Activated CD8-positive, alpha-beta memory T cell treated with anti-CD3 and anti-CD28 coated beads, Interleukin-2, amount 50 U/mL, for 4 hours (primary cell): Measurements from ENCODE around the gene SMO.
"Not testable (repeated sequence)": the region's sequence is repeated elsewhere in the genome, so short reads cannot be mapped to it uniquely, and the experiment has no call there.

Source experiments
- DNase-seq: peaks from one replicate; pipeline ENCODE4 v3.0.0-alpha.2; 2020

Gene SMO

DNA sequence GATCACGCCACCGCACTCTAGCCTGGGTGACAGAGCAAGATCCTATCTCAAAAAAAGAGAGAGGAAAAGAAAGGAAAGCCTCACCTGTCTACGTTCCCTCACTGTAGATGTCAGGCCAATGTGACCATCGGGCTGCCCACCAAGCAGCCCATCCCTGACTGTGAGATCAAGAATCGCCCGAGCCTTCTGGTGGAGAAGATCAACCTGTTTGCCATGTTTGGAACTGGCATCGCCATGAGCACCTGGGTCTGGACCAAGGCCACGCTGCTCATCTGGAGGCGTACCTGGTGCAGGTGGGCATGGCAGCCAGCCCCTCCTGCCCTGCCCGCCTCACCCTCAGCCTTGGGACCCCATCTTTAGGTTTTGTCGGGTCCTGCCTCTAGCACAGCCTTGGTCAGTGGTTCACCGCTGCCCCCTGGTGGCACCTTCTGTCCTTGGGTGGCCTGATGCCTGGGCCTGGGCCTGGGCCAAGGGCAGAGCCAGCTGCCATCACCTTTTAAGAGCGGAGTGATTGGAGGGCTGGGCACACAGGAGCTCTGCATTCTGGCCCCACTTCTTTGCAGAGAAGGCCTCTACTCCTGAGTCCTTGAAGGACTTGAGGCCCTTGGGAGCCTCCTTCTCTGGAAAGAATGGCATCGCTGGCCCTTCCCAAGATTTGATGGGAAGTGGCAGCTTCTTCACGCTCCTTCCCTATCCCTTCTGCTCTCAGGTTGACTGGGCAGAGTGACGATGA is 22.0 kb downstream of the SMO start:
- peak; percentile 72 for DNase-seq

DNA sequence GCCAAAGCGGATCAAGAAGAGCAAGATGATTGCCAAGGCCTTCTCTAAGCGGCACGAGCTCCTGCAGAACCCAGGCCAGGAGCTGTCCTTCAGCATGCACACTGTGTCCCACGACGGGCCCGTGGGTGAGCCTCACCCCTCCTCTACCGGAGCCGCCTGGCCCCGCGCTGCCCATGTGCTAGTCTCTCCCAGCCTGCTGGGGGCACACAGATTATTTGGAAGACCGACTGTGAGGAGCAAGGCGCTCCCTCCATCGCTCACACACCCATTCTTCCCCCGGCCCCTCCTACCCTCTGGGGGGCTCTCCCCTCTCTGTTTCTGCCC is 22.5 kb downstream of the SMO start:
- no peak for DNase-seq

DNA sequence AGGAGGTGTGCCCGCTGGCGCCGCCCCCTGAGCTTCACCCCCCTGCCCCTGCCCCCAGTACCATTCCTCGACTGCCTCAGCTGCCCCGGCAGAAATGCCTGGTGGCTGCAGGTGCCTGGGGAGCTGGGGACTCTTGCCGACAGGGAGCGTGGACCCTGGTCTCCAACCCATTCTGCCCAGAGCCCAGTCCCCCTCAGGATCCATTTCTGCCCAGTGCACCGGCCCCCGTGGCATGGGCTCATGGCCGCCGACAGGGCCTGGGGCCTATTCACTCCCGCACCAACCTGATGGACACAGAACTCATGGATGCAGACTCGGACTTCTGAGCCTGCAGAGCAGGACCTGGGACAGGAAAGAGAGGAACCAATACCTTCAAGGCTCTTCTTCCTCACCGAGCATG is 23.7 kb downstream of the SMO start:
- no peak for DNase-seq

DNA sequence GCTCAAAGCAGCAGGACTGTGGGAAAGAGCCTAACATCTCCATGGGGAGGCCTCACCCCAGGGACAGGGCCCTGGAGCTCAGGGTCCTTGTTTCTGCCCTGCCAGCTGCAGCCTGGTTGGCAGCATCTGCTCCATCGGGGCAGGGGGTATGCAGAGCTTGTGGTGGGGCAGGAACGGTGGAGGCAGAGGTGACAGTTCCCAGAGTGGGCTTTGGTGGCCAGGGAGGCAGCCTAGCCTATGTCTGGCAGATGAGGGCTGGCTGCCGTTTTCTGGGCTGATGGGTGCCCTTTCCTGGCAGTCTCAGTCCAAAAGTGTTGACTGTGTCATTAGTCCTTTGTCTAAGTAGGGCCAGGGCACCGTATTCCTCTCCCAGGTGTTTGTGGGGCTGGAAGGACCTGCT is 24.2 kb downstream of the SMO start:
- DNase-seq: no peak

DNA sequence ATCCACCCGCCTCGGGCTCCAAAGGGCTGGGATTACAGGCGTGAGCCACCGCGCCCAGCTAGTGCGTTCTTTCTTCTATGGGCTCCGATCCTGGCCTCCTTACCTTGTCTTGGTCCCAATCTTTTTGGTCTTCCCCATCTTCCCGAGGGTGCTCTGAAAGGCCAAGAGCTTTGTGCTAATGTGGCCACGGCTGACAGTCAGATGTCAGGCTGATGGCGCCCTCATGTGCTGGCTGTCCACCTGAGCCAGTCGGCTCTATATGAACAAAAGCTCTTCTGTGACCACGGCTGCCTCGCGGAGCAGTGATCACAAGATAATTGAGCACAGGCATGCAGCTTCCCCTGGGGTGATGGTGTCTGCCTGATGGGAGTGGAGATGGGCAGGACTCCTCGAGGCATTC is 25.4 kb downstream of the SMO start:
- DNase-seq: no peak

DNA sequence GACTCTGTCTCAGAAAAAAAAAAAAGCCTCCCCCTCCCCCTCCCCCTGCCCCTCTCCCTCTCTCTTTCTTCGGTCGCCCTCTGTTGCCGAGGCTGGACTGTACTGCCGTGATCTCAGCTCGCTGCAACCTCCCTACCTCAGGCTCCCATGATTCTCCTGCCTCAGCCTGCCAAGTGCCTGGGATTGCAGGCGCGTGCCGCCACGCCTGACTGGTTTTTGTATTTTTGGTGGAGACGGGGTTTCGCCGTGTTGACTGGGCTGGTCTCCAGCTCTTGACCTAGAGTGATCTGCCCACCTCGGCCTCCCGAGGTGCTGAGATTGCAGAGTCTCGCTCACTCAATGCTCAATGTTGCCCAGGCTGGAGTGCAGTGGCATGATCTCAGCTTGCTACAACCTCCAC is 27.3 kb downstream of the SMO start:
- DNase-seq: not testable (repeated sequence)

DNA sequence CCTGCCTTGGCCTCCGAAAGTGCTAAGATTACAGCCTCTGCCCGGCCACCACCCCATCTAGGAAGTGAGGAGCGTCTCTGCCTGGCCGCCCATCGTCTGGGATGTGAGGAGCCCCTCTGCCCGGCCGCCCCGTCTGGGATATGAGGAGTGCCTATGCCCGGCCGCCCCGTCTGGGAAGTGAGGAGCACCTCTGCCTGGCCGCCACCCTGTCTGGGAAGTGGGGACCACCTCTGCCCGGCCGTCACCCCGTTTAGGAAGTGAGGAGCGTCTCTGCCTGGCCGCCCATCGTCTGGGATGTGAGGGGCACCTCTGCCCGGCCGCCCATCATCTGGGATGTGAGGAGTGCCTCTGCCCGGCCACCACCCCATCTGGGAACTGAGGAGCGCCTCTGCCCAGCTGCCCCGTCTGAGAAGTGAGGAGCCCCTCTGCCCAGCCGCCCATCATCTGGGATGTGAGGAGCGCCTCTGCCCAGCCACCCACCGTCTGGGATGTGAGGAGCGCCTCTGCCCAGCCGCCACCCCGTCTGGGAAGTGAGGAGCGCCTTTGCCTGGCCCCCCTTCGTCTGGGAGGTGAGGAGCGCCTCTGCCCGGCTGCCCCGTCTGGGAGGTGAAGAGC is 27.8 kb downstream of the SMO start:
- DNase-seq: not testable (repeated sequence)

DNA sequence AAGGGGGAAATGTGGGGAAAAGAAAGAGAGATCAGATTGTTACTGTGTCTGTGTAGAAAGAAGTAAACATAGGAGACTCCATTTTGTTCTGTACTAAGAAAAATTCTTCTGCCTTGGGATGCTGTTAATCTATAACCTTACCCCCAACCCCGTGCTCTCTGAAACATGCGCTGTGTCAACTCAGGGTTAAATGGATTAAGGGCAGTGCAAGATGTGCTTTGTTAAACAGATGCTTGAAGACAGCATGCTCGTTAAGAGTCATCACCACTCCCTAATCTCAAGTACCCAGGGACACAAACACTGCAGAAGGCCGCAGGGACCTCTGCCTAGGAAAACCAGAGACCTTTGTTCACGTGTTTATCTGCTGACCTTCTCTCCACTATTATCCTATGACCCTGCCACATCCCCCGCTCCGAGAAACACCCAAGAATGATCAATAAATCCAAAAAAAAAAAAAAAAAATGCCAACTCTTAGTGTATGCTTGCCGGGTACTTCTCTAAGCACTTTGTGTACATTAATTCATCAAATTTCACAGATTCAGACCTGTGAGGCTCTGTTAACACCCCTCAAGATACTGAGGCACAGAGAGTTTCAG is 28.5 kb downstream of the SMO start:
- DNase-seq: not testable (repeated sequence)

DNA sequence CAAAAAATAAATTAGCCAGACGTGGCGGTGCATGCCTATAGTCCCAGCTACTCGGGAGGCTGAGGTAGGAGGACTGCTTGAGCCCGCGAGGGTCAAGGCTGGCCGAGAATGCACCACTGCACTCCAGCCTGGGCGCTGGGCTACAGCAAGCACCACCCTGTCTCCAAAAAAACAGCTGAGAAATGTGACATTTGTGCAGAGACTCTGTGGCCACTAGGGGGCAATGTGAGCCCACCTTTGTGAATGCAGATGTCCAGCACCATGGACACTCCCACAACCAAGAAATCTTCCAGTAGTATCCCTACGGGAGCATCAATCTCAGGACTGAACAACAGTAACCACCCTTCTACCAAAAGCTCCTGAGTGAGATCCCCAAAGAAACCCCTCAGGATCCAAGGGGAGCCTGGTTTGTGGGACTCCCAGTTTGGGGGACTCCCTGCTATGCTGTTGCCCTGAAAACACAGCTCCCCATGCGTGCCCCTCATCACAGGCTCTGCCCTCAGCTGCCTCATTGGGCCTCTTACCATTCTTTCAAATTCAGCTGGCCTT is 30.2 kb downstream of the SMO start:
- DNase-seq: peak; percentile 79

DNA sequence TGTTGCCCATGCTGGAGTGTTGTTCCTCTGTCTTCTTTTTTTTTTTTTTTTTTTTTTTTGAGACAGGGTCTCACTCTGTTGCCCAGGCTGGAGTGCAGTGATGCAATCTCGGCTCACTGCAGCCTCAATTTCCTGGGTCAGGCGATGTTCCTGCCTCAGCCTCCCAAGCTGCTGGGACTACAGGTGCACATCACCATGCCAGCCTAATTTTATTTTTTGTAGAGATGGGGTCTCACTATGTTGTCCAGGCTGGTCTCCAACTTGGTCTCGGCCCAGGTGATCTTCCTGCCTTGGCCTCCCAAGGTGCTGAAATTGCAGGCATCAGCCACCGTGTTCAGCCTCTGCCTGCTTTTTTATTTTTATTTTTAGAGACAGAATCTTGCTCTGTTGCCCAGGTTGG is 30.7 kb downstream of the SMO start:
- DNase-seq: not testable (repeated sequence)

DNA sequence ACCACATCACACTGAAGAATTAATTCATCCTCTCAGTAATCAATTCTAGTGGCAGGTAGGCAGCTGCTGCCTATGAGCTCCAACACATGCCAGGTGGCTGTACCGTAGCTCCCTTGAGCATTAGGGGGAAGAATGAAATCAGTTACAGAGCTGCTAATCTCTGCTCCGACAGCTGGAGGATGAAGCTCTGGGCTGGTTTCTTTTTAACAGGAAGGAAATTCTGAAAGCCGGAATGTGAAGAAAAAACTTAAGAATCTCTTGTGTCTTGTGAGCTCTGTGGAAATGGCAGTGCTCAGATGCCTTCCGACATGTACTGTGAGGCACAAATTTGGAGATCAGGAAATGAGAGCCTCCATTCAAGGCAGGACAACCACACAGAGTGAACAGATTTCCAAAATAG is 33.6 kb downstream of the SMO start:
- DNase-seq: no peak

DNA sequence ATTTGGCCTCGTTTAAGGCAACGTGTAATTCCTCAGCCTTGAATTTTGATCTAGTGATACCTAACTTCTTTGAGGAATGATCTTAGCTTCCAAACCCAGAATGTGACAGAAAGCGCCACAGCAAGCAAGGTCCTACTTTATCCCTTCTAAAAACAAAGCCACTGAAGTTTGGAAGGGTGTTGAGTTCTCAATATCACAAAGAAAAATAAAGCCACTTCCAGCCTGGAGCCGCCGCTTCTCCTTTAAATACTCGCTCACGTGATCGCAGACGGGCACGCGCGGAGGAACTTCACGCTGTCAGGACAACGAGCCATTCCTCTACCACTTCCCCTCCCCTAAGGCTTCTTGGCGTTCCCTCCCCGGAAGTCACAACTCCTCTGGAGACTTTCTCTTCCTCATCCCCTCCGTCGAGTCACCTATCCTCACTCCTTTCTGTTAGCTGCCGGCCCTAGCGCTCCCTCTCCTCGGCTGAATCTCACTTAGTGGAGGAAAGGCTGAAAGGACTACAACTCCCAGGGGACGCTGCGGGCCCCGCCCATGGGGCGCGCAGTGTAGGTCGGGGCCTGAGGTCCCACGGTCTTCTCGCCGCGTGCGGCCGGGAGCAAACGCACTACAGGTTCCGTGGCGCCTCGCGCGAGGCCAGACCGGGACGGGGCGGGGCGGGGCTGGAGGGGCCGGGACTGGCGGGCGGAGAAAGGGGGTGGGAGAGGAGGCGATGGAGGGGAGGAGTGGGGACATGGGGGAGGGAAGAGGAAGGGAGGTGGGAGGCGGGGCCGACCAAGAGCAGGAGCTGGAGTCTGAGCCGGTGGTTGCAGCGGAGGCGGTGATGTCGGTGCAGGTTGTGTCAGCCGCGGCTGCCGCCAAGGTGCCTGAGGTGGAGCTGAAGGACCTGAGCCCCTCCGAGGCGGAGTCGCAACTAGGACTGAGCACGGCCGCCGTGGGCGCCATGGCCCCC is 36.1 kb downstream of the SMO start, which contains the start of gene AHCYL2:
Gene AHCYL2, plus strand, starts transcription at position 780 of the 955 bp plus-strand sequence.
- peak; percentile 97 for DNase-seq

DNA sequence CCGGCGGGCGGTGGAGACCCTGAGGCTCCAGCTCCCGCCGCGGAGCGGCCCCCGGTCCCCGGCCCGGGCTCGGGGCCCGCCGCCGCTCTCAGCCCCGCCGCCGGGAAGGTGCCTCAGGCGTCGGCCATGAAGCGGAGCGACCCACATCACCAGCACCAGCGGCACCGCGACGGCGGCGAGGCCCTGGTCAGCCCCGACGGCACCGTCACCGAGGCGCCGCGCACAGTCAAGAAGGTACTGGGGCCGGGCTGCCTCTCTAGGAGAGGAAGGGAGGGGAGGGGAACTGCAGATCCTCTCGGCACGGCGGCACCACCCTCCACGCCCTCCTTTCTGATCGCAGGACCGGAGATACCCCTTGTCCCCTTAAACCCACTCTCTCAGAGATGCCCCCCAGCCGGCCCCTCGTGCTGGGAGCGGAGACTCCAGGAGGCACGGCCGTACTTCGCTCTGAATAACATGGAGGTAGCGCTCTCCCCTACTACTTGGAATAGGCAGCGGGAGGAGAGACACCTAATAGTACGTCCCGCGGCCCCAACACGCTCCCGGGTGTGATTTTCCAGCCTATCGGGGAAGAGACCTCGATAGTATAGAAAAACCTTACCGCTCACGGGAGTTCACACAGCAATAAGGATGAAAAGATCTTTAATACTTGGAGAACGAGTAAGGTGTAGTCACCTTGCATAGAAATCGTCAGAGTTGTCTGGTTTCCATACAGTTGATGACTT is 36.9 kb downstream of the SMO start:
- peak; percentile 57 for DNase-seq

DNA sequence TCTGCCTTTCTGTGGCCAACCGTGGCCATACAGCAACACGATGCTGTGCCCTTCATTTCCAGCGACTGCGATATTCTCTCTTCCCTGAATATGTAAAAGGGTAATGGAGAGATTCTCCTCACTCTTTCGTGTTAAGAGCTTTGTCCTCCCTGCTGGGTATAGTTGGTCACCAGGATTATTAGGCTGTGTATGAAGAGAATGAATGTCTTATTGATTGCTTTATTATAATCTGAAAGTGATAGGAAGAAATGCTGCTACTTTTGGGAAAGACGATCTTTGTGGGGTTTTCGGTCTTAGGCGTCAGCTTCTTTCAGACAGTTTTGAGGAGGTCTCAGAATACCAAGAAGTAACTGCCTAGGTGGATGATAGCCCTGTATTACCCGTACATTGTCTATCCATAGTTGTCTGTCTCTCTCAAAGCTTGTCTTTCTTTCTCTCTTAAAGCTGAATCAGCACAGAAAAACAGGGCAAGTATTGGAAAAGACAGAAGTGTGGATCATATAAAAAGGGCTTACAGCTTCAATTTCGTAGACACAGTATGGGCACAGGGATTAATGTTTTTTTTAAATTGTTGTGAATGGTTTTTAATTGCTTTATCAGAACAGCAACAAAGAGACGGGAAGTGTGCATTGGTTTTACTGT is 37.6 kb downstream of the SMO start:
- DNase-seq: no peak

DNA sequence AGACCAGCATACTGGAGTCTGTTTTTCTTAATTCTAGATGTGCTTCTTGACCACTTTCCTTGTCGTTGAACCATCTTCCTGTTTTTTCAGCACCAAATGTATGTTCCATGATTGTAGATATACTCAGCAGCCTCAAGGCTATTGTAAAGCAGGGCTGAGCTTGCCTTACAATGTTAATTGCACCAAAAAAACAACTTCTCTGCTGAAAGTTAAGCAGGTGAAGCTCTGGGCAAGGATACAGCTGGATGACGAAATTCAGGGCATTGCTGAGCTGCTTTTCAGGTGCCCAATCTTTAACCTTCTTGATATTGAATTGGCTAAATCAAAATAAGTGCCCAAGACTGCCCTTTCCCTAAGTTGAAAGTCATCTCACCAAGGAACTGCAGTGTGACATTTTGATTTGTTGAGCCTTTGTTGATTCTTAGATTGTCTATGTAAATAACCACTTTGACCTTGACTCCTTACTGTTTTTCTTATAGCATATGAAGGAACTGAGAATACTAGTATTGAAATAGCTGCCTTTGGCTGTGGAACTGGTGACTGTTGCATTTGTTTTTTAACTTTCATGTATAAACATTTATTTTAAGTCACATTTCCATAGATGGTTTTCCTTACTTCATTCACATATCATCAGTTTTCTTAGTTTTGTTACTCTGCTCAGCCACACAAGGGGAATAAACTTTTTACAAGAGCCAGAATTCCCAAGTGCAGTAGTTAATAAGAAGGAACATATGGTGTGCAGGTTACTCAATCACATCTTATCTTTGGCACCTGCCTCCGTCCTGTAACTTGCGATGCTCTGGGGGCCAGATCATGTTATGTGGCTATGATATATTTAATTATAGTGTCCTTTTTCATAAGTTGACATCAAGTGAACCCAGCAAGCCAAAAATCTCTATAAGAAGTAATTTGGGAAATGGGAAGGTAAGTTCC is 39.5 kb downstream of the SMO start:
- no peak for DNase-seq

DNA sequence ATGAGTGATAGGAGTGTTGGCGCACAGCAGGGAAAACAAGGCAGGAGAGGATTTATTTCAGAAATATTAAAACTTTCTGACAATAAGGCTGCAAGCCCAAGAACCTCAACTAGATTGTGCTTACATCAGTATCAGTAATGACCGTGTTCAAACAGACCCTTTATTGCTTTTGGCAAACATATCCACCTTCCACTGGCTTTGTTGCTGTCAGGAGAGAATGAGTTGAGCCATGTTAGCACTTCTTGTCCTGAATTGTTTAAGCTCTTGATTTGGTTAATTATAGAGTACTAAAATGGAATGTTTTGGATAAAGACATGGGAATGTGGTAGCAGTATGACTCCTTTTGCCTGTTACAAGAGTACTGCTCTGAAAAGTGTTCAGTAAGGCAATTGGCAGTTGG is 40.2 kb downstream of the SMO start:
- DNase-seq: no peak

DNA sequence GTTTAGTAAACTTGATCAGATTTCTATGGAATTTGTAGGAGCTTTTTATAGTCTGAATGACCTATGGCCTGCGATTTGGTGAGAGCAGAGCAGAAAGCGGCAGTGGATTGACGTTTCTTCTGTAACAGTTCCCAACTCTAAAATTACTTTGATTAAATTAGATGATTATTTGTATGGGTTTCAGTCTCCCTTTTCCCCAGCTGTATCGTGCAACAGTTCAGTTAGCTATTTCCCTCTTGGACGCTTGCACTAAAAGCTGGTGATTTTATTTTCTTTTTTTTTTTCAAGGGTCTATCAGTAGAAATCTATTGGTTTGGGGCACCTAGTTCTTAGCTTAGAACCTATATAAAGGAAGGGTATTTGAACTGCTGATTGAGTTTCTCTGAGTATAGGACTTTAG is 43.2 kb downstream of the SMO start:
- no peak for DNase-seq

DNA sequence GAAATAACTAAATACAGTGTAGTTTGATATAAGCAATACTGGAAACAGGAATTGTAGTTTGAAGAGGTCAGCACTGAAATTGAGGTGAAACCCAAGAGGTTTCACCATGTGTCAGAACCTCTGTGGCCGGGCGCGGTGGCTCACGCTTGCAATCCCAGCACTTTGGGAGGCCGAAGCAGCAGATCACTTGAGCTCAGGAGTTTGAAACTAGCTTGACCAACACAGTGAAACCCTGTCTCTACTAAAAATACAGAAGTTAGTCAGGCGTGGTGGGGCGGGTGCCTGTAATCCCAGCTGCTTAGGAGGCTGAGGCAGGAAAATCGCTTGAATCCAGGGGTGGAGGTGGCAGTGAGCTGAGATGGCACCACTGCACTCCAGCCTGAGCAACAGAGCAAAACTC is 50.1 kb downstream of the SMO start:
- DNase-seq: no peak

DNA sequence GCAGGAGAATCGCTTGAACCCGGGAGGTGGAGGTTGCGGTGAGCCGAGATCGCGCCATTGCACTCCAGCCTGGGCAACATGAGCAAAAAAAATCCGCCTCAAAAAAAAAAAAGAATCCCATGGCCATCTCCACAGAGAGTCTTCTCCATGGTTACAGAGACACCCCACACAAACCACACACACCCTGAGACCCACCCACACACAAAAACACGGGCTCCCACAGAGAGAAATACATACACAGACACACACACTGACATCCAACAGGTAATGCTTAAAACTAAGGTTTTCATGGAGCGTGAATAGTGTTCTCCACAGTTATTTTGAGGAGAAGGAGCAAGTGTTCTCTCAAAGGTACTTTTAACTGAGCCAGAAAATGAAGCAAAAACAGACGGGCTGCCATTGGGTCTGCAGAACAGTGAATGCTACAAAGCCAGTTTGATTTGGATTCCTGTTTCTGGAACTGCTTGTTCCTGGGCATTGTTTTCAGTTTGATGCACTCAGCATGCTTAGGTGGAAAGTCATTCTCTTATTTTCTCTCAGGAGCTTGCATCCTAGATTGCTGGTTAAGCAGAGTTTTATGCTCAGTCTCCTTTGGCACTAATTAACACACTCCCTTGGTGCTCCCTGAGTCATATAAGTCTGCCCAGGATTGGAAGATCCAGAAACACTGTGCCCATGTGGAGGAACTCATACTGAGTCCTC is 51.8 kb downstream of the SMO start:
- no peak for DNase-seq

DNA sequence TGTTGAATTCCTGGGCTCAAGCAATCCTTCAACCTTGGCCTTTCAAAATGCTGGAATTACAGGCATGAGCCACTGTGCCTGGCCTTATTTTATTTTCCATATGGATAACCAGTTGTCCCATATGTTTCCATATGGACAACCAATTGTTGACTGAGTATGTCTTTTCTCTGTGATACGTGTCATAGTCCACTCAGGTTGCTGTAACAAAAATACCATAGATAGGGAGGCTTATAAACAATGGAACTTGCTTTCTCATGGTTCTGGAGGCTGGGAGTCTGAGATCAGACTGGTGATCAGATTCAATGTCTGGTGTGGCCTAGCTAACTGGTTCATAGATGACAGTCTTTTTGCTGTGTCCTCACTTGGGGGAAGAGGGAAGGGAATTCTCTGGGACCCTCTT is 55.8 kb downstream of the SMO start:
- DNase-seq: no peak
